Memory B cell (primary cell): ENCODE results near the gene POU3F3.

Source experiments
- ATAC-seq: fragments of 150-1000 bp; cut with Tn5 transposase; 2 replicates; pipeline ENCODE4 v1.10.0; 2021; ENCODE audit warnings: low read depth, mild to moderate bottlenecking, moderate library complexity
- DNase-seq, 2 donors: peaks; one replicate each; pipeline ENCODE4 v3.0.0; 2022; ENCODE audit warnings: low spot score in 2 of 2
- H3K27ac Mint-ChIP-seq: one replicate; pipeline ENCODE4 v1.8.0; 2022; ENCODE audit warnings: mild to moderate bottlenecking, moderate library complexity, mixed read lengths
- H3K27me3 Mint-ChIP-seq: one replicate; pipeline ENCODE4 v1.8.0; 2022; ENCODE audit warnings: mixed read lengths
- H3K36me3 Mint-ChIP-seq: one replicate; pipeline ENCODE4 v1.8.0; 2022; ENCODE audit warnings: mild to moderate bottlenecking, mixed read lengths
- H3K4me1 Mint-ChIP-seq: one replicate; pipeline ENCODE4 v1.8.0; 2022; ENCODE audit warnings: mixed read lengths
- H3K4me3 Mint-ChIP-seq: one replicate; pipeline ENCODE4 v1.8.0; 2022; ENCODE audit warnings: mild to moderate bottlenecking, moderate library complexity, mixed read lengths
- H3K9me3 Mint-ChIP-seq: one replicate; pipeline ENCODE4 v1.8.0; 2022; ENCODE audit warnings: mixed read lengths

POU3F3 gene

GRCh38 chr2:104862058-104862941 is 8.4 kb downstream of the POU3F3 start:
- H3K4me1 Mint-ChIP-seq = peaks cover 14% of the 10 kb centered on the region
- peak overlapping the region; percentile 85 for H3K27ac Mint-ChIP-seq
- H3K4me3 Mint-ChIP-seq = peak overlapping the region; percentile 22
- ATAC-seq (no peak), DNase-seq (no peak)
- H3K36me3 Mint-ChIP-seq = peaks cover 2% of the 10 kb centered on the region
- peaks cover 4% of the 10 kb centered on the region for H3K9me3 Mint-ChIP-seq
- peaks cover 46% of the 10 kb centered on the region for H3K27me3 Mint-ChIP-seq

- ATAC-seq (no peak), DNase-seq (no peak)
- no peak overlapping the region for H3K27ac Mint-ChIP-seq
- H3K9me3 Mint-ChIP-seq = peaks cover 4% of the 10 kb centered on the region
- peaks cover 46% of the 10 kb centered on the region for H3K27me3 Mint-ChIP-seq
- no peak overlapping the region for H3K4me3 Mint-ChIP-seq
- H3K4me1 Mint-ChIP-seq = peaks cover 12% of the 10 kb centered on the region
- H3K36me3 Mint-ChIP-seq = peaks cover 2% of the 10 kb centered on the region
Observed at GRCh38 chr2:104863146-104863467, 9.2 kb downstream of the POU3F3 start.

- peaks cover 2% of the 10 kb centered on the region for H3K36me3 Mint-ChIP-seq
- H3K27ac Mint-ChIP-seq = no peak overlapping the region
- peaks cover 2% of the 10 kb centered on the region for H3K9me3 Mint-ChIP-seq
- ATAC-seq = no peak
- DNase-seq = no peak
- peaks cover 45% of the 10 kb centered on the region for H3K27me3 Mint-ChIP-seq
- peaks cover 12% of the 10 kb centered on the region for H3K4me1 Mint-ChIP-seq
- no peak overlapping the region for H3K4me3 Mint-ChIP-seq
Observed at GRCh38 chr2:104863468-104864279, 9.8 kb downstream of the POU3F3 start.

GRCh38 chr2:104864280-104865095 is 10.6 kb downstream of the POU3F3 start:
- peaks cover under 1% of the 10 kb centered on the region for H3K9me3 Mint-ChIP-seq
- DNase-seq = no peak
- peaks cover 12% of the 10 kb centered on the region for H3K4me1 Mint-ChIP-seq
- ATAC-seq = no peak
- peaks cover 2% of the 10 kb centered on the region for H3K36me3 Mint-ChIP-seq
- no peak overlapping the region for H3K4me3 Mint-ChIP-seq
- peaks cover 41% of the 10 kb centered on the region for H3K27me3 Mint-ChIP-seq
- no peak overlapping the region for H3K27ac Mint-ChIP-seq

- H3K36me3 Mint-ChIP-seq = peaks cover 2% of the 10 kb centered on the region
- ATAC-seq (no peak), DNase-seq (no peak)
- peaks cover 38% of the 10 kb centered on the region for H3K27me3 Mint-ChIP-seq
- peaks cover 12% of the 10 kb centered on the region for H3K4me1 Mint-ChIP-seq
- H3K4me3 Mint-ChIP-seq = no peak overlapping the region
- H3K27ac Mint-ChIP-seq = no peak overlapping the region
- no peaks in the 10 kb centered on the region for H3K9me3 Mint-ChIP-seq
Observed at GRCh38 chr2:104865096-104865470, 11.2 kb downstream of the POU3F3 start.

- Mint-ChIP-seq H3K36me3 (peaks cover 2% of the 10 kb centered on the region), H3K9me3 (no peaks in the 10 kb centered on the region), H3K27me3 (peaks cover 40% of the 10 kb centered on the region), H3K4me1 (peaks cover 12% of the 10 kb centered on the region), H3K27ac (no peak overlapping the region), H3K4me3 (no peak overlapping the region)
- no peak for ATAC-seq
- DNase-seq = no peak
Observed at GRCh38 chr2:104866122-104866864, 12.4 kb downstream of the POU3F3 start.

GRCh38 chr2:104866883-104867812 is 13.2 kb downstream of the POU3F3 start:
- Mint-ChIP-seq H3K9me3 (no peaks in the 10 kb centered on the region), H3K4me1 (peaks cover 14% of the 10 kb centered on the region), H3K4me3 (no peak overlapping the region), H3K36me3 (peaks cover 1% of the 10 kb centered on the region), H3K27me3 (peaks cover 35% of the 10 kb centered on the region), H3K27ac (no peak overlapping the region)
- DNase-seq = no peak
- no peak for ATAC-seq

GRCh38 chr2:104867813-104868504 is 14.0 kb downstream of the POU3F3 start:
- DNase-seq (no peak), ATAC-seq (no peak)
- H3K9me3 Mint-ChIP-seq = no peaks in the 10 kb centered on the region
- H3K27me3 Mint-ChIP-seq = peaks cover 34% of the 10 kb centered on the region
- H3K4me1 Mint-ChIP-seq = peaks cover 15% of the 10 kb centered on the region
- H3K4me3 Mint-ChIP-seq = no peak overlapping the region
- H3K27ac Mint-ChIP-seq = no peak overlapping the region
- H3K36me3 Mint-ChIP-seq = no peaks in the 10 kb centered on the region

GRCh38 chr2:104868505-104868866 is 14.6 kb downstream of the POU3F3 start:
- ATAC-seq = no peak
- H3K4me3 Mint-ChIP-seq = no peak overlapping the region
- H3K27ac Mint-ChIP-seq = no peak overlapping the region

GRCh38 chr2:104870100-104870975 is 16.4 kb downstream of the POU3F3 start:
- H3K4me3 Mint-ChIP-seq = no peak overlapping the region

More at GRCh38 chr2:104868505-104868866, 14.6 kb downstream of the POU3F3 start:
- Mint-ChIP-seq H3K9me3 (no peaks in the 10 kb centered on the region), H3K36me3 (no peaks in the 10 kb centered on the region), H3K27me3 (peaks cover 31% of the 10 kb centered on the region), H3K4me1 (peaks cover 14% of the 10 kb centered on the region)
- no peak for DNase-seq

GRCh38 chr2:104871649-104871971 is 17.7 kb downstream of the POU3F3 start:
- peaks cover 10% of the 10 kb centered on the region for H3K4me1 Mint-ChIP-seq
- no peak overlapping the region for H3K27ac Mint-ChIP-seq
- H3K27me3 Mint-ChIP-seq = peaks cover 17% of the 10 kb centered on the region
- ATAC-seq (no peak), DNase-seq (no peak)
- H3K9me3 Mint-ChIP-seq = no peaks in the 10 kb centered on the region
- H3K4me3 Mint-ChIP-seq = peak overlapping the region; percentile 72
- no peaks in the 10 kb centered on the region for H3K36me3 Mint-ChIP-seq

More at GRCh38 chr2:104870100-104870975, 16.4 kb downstream of the POU3F3 start:
- no peak for ATAC-seq
- no peak overlapping the region for H3K27ac Mint-ChIP-seq
- H3K4me1 Mint-ChIP-seq = peaks cover 12% of the 10 kb centered on the region
- H3K9me3 Mint-ChIP-seq = no peaks in the 10 kb centered on the region
- DNase-seq = no peak
- H3K27me3 Mint-ChIP-seq = peaks cover 24% of the 10 kb centered on the region
- H3K36me3 Mint-ChIP-seq = no peaks in the 10 kb centered on the region
